Mammary epithelial cell (primary cell): Measurements from ENCODE around the gene URB1.

Source experiments
- CTCF ChIP-seq, 2 donors: IDR thresholded peaks in 1 of 2; conservative IDR thresholded peaks in 1 of 2; 2 replicates each; pipeline ENCODE4 v1.5.1; 2011 to 2012; ENCODE audit warnings: inconsistent platforms in 2 of 2, low read length in 2 of 2, mild to moderate bottlenecking in 2 of 2, control low read depth in 1 of 2, low read depth in 1 of 2; ENCODE audit not compliant: insufficient read depth in 1 of 2; ENCODE audit errors: extremely low read depth in 1 of 2
- EZH2 ChIP-seq: IDR thresholded peaks from 2 replicates; pipeline ENCODE4 v1.6.1; 2012; ENCODE audit warnings: low read length, inconsistent platforms, borderline replicate concordance

GRCh38 chr21:32308696-32309095 is 84.1 kb downstream of the URB1 start:
- TF ChIP-seq CTCF (conservative IDR thresholded peaks at IDR 0.05 in 1 of 2, IDR thresholded peaks at IDR 0.05 in 1 of 2; ENCODE audit: extremely low read depth in 1 of 2, insufficient read depth in 1 of 2, low read depth in 1 of 2, low read length in 2 of 2) (no peak), EZH2 (no peak)
